ENCODE measurements around the gene WNT11.

GRCh38 chr11:76218449-76219178 is 12.3 kb upstream of the WNT11 start:
- TF ChIP-seq CTCF (conservative IDR thresholded peaks at IDR 0.05) (no peak), EZH2 (IDR thresholded peaks at IDR 0.05; ENCODE audit: low read depth) (no peak)

Data from PC-9 (cell line).